Measurements from ENCODE around the gene UTP25. TPM values are rescaled to one million over a fixed set of nuclear protein-coding genes. Genes with fewer than 3 reads are reported as not detected.
"Not testable (repeated sequence)": the region's sequence is repeated elsewhere in the genome, so short reads cannot be mapped to it uniquely, and the experiment has no call there.

UTP25 gene
- total RNA-seq, 4 donors from 2014 or later: 5.7 to 7.5 (median 6.8) TPM

GRCh38 chr1:209884665-209885117 lies 56.9 kb downstream of the UTP25 start:
- H3K27ac ChIP-seq: no peak overlapping the region
- no peaks in the 10 kb centered on the region for H3K36me3 ChIP-seq
- no peaks in the 10 kb centered on the region for H3K27me3 ChIP-seq
- no peaks in the 10 kb centered on the region for H3K9me3 ChIP-seq
- DNase-seq (ENCODE audit: low spot score in 2 of 2): peak in 1 of 2 donors; percentile 59
- H3K4me3 ChIP-seq: no peak overlapping the region
- TF ChIP-seq, protein P1, sequence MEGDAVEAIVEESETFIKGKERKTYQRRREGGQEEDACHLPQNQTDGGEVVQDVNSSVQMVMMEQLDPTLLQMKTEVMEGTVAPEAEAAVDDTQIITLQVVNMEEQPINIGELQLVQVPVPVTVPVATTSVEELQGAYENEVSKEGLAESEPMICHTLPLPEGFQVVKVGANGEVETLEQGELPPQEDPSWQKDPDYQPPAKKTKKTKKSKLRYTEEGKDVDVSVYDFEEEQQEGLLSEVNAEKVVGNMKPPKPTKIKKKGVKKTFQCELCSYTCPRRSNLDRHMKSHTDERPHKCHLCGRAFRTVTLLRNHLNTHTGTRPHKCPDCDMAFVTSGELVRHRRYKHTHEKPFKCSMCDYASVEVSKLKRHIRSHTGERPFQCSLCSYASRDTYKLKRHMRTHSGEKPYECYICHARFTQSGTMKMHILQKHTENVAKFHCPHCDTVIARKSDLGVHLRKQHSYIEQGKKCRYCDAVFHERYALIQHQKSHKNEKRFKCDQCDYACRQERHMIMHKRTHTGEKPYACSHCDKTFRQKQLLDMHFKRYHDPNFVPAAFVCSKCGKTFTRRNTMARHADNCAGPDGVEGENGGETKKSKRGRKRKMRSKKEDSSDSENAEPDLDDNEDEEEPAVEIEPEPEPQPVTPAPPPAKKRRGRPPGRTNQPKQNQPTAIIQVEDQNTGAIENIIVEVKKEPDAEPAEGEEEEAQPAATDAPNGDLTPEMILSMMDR (IDR thresholded peaks at IDR 0.05): no peak
- no peak for TF ChIP-seq POLR2A (IDR thresholded peaks at IDR 0.05)
- TF ChIP-seq EP300 (IDR thresholded peaks at IDR 0.05): peak in 1 of 2 donors; percentile 46
- peaks cover 0 to 6% (median 0%) of the 10 kb centered on the region in 4 donors for H3K4me1 ChIP-seq
- WGBS, 2 donors: 19 to 20% methylated on average over 2 of the region's 2 CpGs

- 88 to 90% methylated on average over 7 of the region's 7 CpGs for WGBS, 2 donors
- Histone ChIP-seq H3K36me3 (no peaks in the 10 kb centered on the region), H3K4me1 (peaks cover 0 to 6% (median 0%) of the 10 kb centered on the region in 4 donors), H3K9me3 (no peaks in the 10 kb centered on the region), H3K27ac (no peak overlapping the region), H3K27me3 (no peaks in the 10 kb centered on the region), H3K4me3 (no peak overlapping the region)
- TF ChIP-seq, protein P1 (IDR thresholded peaks at IDR 0.05): no peak
- TF ChIP-seq EP300 (IDR thresholded peaks at IDR 0.05) (no peak), POLR2A (IDR thresholded peaks at IDR 0.05) (no peak)
- no peak for DNase-seq (ENCODE audit: low spot score in 2 of 2)
Measured at GRCh38 chr1:209885403-209886218, 57.8 kb downstream of the UTP25 start.

DNA sequence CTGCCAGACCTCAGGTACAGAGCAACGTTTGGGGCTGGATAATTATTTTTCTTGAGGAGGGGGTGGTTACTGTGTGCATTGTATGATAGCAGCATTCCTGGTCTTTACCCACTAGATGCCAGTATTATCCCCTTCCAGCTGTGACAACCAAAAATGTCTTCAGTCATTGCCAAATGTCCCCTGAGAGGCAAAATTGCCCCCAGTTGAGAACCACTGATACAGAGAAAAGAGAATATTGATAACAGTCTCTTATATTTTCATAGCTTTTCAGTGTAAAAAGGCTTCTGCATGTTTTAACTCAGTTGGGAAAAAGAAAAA lies 58.4 kb downstream of the UTP25 start:
- no peaks in the 10 kb centered on the region for H3K27me3 ChIP-seq
- H3K4me1 ChIP-seq: peaks cover 0 to 6% (median 0%) of the 10 kb centered on the region in 4 donors
- 4 to 10% methylated on average over 1 of the region's 1 CpG for WGBS, 2 donors
- H3K9me3 ChIP-seq: no peaks in the 10 kb centered on the region
- TF ChIP-seq POLR2A (IDR thresholded peaks at IDR 0.05) (no peak), EP300 (IDR thresholded peaks at IDR 0.05) (no peak)
- TF ChIP-seq, protein P1 (IDR thresholded peaks at IDR 0.05): no peak
- no peak overlapping the region for H3K27ac ChIP-seq
- no peak for DNase-seq (ENCODE audit: low spot score in 2 of 2)
- no peak overlapping the region for H3K4me3 ChIP-seq
- H3K36me3 ChIP-seq: no peaks in the 10 kb centered on the region

GRCh38 chr1:209888291-209889076 lies 60.7 kb downstream of the UTP25 start:
- H3K27ac ChIP-seq; H3K9me3 ChIP-seq; H3K36me3 ChIP-seq; H3K27me3 ChIP-seq; H3K4me1 ChIP-seq; H3K4me3 ChIP-seq; DNase-seq (ENCODE audit: low spot score in 2 of 2): not testable (repeated sequence)
- 85 to 87% methylated on average over 30 to 31 of the region's 31 CpGs for WGBS, 2 donors

DNA sequence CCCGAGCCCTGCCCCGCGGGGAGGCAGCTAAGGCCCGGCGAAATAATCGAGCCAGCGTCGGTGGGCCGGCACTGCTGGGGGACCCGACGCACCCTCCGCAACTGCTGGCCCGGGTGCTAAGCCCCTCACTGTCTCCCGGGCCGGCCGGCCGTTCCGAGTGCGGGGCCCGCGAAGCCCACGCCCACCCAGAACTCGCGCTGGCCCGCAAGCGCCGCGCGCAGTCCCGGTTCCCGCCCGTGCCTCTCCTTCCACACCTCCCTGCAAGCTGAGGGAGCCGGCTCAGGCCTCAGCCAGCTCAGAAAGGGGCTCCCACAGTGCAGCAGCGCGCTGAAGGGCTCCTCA lies 61.3 kb downstream of the UTP25 start:
- Histone ChIP-seq H3K27ac (no peak overlapping the region), H3K9me3 (peaks cover 0 to 3% (median 0%) of the 10 kb centered on the region in 4 donors), H3K4me1 (peaks cover 0 to 6% (median 0%) of the 10 kb centered on the region in 4 donors), H3K27me3 (no peaks in the 10 kb centered on the region), H3K4me3 (no peak overlapping the region), H3K36me3 (no peaks in the 10 kb centered on the region)
- 84 to 98% methylated on average over 27 to 30 of the region's 35 CpGs for WGBS, 2 donors
- no peak for DNase-seq (ENCODE audit: low spot score in 2 of 2)
- TF ChIP-seq EP300 (IDR thresholded peaks at IDR 0.05) (no peak), POLR2A (IDR thresholded peaks at IDR 0.05) (no peak)
- TF ChIP-seq, protein P1 (IDR thresholded peaks at IDR 0.05): no peak

Measured in tibial nerve (tissue), 4 donors.